ENCODE results near the gene CELF2.

CELF2 gene

GRCh38 chr10:11231285-11231684 lies 213.6 kb downstream of the CELF2 start:
- DNase-seq: no peak

GRCh38 chr10:11232222-11232961 lies 214.7 kb downstream of the CELF2 start:
- DNase-seq: no peak

- DNase-seq: no peak
Measured at GRCh38 chr10:11234857-11235531, 217.3 kb downstream of the CELF2 start.

DNA sequence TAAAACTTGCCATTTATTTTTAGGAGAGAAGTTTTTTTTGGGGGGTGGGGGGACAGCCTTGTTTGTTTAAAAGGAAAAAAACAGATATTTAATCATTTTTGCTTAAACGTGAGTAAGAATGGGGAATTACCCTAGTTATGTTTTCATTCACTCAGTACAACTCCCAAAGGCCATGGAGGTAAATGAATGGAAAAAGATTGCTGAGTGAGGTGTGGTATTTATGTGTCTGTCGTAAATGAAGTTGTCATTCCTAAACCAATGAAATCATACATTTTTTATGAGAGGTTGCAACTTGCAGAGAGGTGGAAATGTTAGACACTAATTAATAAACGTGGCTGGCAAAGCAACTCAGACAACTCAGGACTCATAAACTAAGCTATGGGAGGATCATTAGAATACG lies 218.1 kb downstream of the CELF2 start:
- no peak for DNase-seq

DNA sequence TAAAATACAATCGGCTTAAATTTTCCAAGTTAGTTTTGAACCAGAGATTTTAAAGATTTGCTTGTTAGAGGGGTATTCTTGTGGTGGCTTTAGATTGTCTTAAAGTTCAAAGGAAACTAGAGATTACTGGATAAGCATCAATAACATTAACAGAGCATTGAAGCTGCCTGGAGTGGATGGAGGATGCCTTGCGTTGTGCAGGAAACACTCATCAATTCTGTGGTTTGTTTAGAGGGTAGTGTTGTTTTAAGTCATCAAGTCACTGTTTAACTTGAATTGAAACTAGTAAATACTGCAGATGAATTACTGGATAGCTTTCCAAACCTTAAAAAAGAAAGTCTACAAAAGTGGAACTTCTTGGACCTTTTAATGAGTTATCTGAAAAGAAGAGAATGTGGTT lies 218.6 kb downstream of the CELF2 start:
- DNase-seq: no peak

DNA sequence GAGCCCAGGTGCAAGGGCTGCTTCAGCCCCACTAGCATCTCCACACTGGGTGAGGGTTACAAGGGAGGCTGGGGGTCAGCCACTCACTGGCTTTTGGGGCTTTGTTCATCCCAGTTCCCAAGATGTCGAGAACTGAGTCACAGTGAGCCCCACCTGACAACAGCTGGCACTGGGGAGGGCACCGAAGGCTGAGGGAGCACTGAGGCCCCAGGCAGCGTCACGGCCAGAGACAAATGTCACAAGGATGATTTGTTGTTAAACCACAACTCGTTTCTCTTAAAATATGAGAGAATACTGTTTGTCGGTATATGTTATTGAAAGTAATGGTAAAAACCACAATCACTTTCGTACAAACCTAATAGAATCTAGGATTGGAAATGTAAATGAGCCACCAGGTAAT lies 219.9 kb downstream of the CELF2 start:
- no peak for DNase-seq

DNA sequence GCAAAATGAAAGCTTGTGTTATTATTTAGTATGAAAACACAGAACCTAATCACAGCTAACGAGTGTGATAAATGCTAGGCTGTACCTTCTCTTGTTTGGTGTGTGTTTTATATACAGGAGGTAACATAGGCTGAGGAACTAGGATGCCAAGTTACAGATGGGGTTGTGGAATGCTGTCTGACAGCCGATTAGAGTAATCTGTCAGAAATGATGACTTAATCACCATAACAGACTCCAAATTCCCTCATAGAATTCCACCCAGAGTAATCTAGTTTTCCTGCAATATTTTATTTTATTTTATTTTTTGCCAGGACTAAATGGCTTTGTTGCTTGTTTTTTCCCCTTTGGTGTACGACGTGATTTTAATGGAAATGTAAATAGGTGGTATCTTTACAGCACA lies 221.2 kb downstream of the CELF2 start:
- no peak for DNase-seq

- no peak for DNase-seq
Measured at GRCh38 chr10:11240641-11241040, 223.0 kb downstream of the CELF2 start.

- no peak for DNase-seq
Measured at GRCh38 chr10:11242443-11243387, 225.0 kb downstream of the CELF2 start.

- no peak for DNase-seq
Measured at GRCh38 chr10:11243425-11244222, 226.0 kb downstream of the CELF2 start.

- DNase-seq: no peak
Measured at GRCh38 chr10:11245095-11245479, 227.4 kb downstream of the CELF2 start.

- DNase-seq: peak; percentile 28 to 64
Measured at GRCh38 chr10:11245510-11245909, 227.8 kb downstream of the CELF2 start.

- DNase-seq: no peak
Measured at GRCh38 chr10:11245981-11246590, 228.4 kb downstream of the CELF2 start.

- DNase-seq: no peak
Measured at GRCh38 chr10:11246752-11247467, 229.2 kb downstream of the CELF2 start.

DNA sequence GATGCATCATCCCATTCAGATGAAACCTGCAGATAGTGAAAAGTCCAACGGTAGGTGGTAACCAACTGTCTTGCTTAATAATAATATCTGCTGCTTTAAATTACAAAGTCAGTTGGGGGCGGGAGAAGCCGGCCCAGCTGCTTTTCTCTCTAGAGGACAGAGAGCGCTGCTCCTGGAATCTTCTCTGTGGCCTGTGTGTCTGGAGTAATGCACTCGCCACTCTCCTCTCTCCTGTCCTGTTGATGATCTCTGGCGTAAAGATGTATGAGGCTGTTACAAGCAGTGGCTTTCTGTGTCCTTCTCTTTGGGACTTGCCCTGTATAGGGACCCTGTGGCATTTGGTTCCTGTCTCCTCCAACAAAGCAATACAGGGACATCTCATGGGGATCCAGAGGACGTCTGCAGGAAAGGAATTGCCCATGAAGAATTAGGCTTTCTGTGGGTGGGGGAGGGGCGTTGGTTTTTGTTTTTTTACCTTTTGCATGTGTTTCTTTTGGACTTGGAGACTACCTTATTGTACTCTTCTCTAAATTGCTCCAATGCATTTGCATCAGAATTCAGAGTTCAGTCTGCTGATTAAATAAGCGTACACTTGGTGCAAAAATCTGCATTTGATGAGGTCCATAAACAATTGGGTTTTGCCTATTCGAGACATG lies 231.6 kb downstream of the CELF2 start:
- no peak for DNase-seq

DNA sequence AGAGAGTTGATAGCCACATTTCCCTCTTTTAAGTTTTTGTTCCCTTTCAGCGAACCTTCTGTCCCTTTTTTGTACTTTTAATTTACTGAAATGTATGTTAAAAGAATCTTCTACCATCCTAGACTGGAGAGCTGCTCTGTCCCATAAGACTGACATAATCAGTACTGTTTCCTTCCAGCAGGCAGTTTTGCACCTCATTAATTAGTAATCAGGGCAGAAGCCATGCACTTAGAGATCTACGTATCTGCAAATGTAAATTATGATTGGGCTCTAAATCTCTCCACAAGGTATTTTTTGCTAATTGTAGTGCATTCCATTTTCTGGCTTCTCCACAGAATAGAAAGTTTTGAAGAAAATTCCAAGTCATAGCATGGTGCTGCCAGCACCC lies 232.1 kb downstream of the CELF2 start:
- no peak for DNase-seq

DNA sequence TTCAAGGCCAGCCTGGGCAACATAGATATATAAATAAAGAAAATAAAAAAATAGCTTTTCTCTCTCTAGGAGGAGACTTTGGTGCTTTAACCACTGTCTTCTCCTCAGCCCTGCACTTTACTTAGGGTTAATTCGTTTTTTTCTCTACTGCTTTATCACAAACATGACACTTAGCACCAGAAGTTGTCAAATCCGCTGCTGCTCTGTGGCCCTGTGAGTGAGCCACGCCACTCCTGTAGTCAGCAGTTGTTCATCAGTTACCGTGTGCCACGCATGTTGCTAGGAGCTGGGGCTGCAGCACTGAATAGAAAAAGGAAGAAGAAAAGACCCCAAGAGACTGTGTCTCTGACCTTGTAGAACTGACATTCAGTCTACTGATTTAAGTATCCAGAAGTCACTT lies 232.6 kb downstream of the CELF2 start:
- no peak for DNase-seq

DNA sequence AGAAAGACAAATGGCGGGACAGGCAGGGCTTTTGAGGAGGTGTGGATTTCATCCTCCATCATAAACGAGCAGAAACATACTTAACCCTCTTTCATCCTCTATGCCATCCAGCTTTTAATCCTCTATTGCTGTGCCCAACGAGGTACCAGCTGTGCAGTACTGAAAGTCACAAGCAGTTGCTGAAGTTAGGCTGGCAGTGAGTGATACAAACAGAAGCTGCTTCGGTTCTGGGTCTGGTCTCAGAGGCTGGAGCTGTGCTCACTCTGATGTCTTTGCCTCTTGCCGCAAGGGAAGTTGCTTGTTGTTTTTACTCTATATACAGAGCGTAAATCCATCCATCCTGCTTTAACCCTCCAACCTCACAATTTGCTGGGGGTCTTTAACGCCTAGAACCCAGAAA lies 235.2 kb downstream of the CELF2 start:
- DNase-seq: no peak

DNA sequence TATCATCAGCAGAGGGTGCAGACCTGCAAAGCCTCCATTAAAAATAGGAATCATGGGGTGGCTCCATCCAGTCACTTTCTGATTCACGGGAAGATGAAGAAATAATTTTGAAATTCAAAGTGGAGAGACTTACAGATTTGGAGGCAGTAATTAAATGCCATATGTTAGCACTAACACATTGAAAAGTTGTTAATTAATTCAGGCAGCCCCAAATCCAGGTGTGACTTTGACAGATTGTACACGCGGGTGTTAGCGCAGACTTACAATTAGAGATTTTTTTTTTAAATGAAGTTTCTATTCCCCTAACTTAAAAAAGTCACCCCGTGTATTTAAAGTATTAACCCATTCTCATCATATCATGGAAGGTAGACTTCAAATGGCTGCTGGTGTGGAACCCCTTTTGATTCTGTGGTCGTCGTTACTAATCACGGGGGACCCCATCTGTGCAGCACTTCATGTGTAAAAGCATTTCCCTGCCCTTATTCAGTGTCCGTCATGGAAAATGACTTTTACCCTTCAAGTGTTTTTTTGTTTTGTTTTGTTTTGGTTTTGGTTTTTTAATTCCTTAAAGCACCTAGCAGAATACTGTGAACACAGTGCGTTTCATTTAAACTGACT lies 235.8 kb downstream of the CELF2 start:
- DNase-seq: no peak

- no peak for DNase-seq
Measured at GRCh38 chr10:11255156-11255555, 237.5 kb downstream of the CELF2 start.

All from NCI-H187 (cell line).